Measurements from ENCODE around the gene ZBTB21. TPM values are rescaled to one million over a fixed set of nuclear protein-coding genes. Genes with fewer than 3 reads are reported as not detected.

ZBTB21 gene
- total and polyA plus RNA-seq, 2 donors (not counting 1 experiment from before 2014, with no cell fraction given) = 8.9 to 9.1 TPM

DNA sequence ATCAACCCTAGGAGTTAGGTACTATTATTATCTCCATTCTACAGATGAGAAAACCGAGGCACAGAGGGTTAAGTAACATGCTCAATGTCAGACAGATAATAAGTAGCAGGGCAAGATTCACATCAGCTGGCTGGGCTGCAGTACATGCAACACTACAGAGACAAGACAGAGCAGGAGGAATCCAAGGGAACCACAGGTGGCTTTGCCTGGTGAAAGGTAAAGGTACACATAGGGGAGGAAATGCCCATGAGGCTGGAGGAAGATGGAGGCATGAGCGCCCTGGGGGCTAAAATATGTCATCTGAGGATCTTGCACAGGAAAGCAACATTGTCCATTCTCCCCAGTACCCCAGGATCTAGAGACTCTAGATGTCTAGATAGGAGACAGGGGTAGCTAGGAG lies 8.4 kb downstream of the ZBTB21 start:
- no peak for DNase-seq (ENCODE audit: low read depth in 2 of 2)
- H3K9me3 ChIP-seq (ENCODE audit: control insufficient read depth, insufficient read depth, low read depth, low read length) = no peaks in the 10 kb centered on the region
- H3K4me1 ChIP-seq (ENCODE audit: control insufficient read depth, extremely low read depth, insufficient read depth, low read length) = peaks cover 2% of the 10 kb centered on the region
- H3K27ac ChIP-seq (ENCODE audit: insufficient read depth, low read length) = no peak overlapping the region
- TF ChIP-seq, protein P1, sequence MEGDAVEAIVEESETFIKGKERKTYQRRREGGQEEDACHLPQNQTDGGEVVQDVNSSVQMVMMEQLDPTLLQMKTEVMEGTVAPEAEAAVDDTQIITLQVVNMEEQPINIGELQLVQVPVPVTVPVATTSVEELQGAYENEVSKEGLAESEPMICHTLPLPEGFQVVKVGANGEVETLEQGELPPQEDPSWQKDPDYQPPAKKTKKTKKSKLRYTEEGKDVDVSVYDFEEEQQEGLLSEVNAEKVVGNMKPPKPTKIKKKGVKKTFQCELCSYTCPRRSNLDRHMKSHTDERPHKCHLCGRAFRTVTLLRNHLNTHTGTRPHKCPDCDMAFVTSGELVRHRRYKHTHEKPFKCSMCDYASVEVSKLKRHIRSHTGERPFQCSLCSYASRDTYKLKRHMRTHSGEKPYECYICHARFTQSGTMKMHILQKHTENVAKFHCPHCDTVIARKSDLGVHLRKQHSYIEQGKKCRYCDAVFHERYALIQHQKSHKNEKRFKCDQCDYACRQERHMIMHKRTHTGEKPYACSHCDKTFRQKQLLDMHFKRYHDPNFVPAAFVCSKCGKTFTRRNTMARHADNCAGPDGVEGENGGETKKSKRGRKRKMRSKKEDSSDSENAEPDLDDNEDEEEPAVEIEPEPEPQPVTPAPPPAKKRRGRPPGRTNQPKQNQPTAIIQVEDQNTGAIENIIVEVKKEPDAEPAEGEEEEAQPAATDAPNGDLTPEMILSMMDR (conservative IDR thresholded peaks at IDR 0.05 in 1 of 2, IDR thresholded peaks at IDR 0.05 in 1 of 2; ENCODE audit: low read depth in 1 of 2, low read length in 2 of 2) = no peak
- no peak for TF ChIP-seq EZH2 (IDR thresholded peaks at IDR 0.05; ENCODE audit: low read length, missing control alignments)
- H3K9ac ChIP-seq (ENCODE audit: insufficient read depth, low read length) = no peak overlapping the region
- H3K36me3 ChIP-seq (ENCODE audit: control insufficient read depth, insufficient read depth, low read length) = peaks cover 2% of the 10 kb centered on the region
- no peak overlapping the region for H3K4me2 ChIP-seq (ENCODE audit: extremely low read depth, insufficient read depth, low read length)
- H4K20me1 ChIP-seq (ENCODE audit: control insufficient read depth, extremely low read depth, insufficient read depth, low read length) = no peaks in the 10 kb centered on the region
- no peak overlapping the region for H2AFZ ChIP-seq (ENCODE audit: low read length)
- H3K79me2 ChIP-seq (ENCODE audit: control insufficient read depth, insufficient read depth, low read length) = peaks cover 18% of the 10 kb centered on the region
- H3K27me3 ChIP-seq (ENCODE audit: control insufficient read depth, insufficient read depth, low read length) = no peaks in the 10 kb centered on the region
- no peak overlapping the region for H3K4me3 ChIP-seq (replicated peaks in 1 of 4; ENCODE audit: control extremely low read depth in 1 of 4, insufficient read depth in 1 of 4, low read depth in 3 of 4, low read length in 4 of 4)

DNA sequence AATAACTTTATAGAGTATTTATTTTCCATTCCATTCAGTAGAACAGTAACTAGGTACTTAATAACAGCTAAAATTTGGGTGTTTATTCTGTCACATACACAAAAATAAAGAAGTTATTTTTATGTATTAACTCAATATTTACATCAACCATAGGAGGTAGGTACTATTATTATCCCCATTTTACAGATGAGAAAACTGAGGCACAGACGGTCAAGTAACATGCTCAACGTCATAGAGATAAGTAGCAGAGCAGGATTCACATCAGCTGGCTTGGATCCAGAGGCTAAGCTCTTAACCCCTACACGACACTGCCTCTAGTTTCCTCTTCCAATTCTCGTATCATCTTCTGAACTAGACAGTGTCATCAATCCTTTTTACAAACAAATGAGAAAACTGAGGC lies 9.3 kb downstream of the ZBTB21 start:
- no peak for DNase-seq (ENCODE audit: low read depth in 2 of 2)
- Histone ChIP-seq H3K79me2 (ENCODE audit: control insufficient read depth, insufficient read depth, low read length) (peaks cover 15% of the 10 kb centered on the region), H3K36me3 (ENCODE audit: control insufficient read depth, insufficient read depth, low read length) (peaks cover 4% of the 10 kb centered on the region), H3K27me3 (ENCODE audit: control insufficient read depth, insufficient read depth, low read length) (no peaks in the 10 kb centered on the region), H3K27ac (ENCODE audit: insufficient read depth, low read length) (no peak overlapping the region), H3K9me3 (ENCODE audit: control insufficient read depth, insufficient read depth, low read depth, low read length) (no peaks in the 10 kb centered on the region), H4K20me1 (ENCODE audit: control insufficient read depth, extremely low read depth, insufficient read depth, low read length) (no peaks in the 10 kb centered on the region), H3K9ac (ENCODE audit: insufficient read depth, low read length) (no peak overlapping the region), H3K4me1 (ENCODE audit: control insufficient read depth, extremely low read depth, insufficient read depth, low read length) (peaks cover 2% of the 10 kb centered on the region), H3K4me3 (replicated peaks in 1 of 4; ENCODE audit: control extremely low read depth in 1 of 4, insufficient read depth in 1 of 4, low read depth in 3 of 4, low read length in 4 of 4) (no peak overlapping the region), H2AFZ (ENCODE audit: low read length) (no peak overlapping the region), H3K4me2 (ENCODE audit: extremely low read depth, insufficient read depth, low read length) (no peak overlapping the region)
- TF ChIP-seq, protein P1 (conservative IDR thresholded peaks at IDR 0.05 in 1 of 2, IDR thresholded peaks at IDR 0.05 in 1 of 2; ENCODE audit: low read depth in 1 of 2, low read length in 2 of 2) = no peak
- TF ChIP-seq EZH2 (IDR thresholded peaks at IDR 0.05; ENCODE audit: low read length, missing control alignments) = no peak

DNA sequence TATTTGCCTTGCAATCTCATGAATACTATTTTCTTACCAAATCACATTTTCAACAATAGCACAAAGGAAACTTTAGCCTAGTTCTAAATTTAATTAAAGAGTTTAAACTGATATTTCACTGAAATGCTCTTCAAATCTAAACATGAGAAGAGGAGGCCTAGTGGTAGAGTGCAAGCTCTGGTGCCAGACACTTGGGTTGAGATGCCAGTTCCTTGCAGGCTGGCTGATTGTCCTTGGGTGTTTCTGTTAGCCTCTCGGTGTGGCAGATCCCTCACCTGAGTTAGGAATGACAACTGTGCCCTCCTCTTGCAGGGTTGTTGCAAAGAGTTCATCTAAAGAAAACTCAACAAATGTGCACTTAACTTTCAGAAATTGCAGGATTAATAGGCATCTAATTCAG lies 12.5 kb downstream of the ZBTB21 start:
- Histone ChIP-seq H3K9ac (ENCODE audit: insufficient read depth, low read length) (no peak overlapping the region), H3K4me1 (ENCODE audit: control insufficient read depth, extremely low read depth, insufficient read depth, low read length) (peaks cover 2% of the 10 kb centered on the region), H3K27me3 (ENCODE audit: control insufficient read depth, insufficient read depth, low read length) (no peaks in the 10 kb centered on the region), H3K27ac (ENCODE audit: insufficient read depth, low read length) (no peak overlapping the region), H3K36me3 (ENCODE audit: control insufficient read depth, insufficient read depth, low read length) (peaks cover 4% of the 10 kb centered on the region), H2AFZ (ENCODE audit: low read length) (no peak overlapping the region), H3K79me2 (ENCODE audit: control insufficient read depth, insufficient read depth, low read length) (peaks cover 9% of the 10 kb centered on the region), H3K4me2 (ENCODE audit: extremely low read depth, insufficient read depth, low read length) (no peak overlapping the region), H3K4me3 (replicated peaks in 1 of 4; ENCODE audit: control extremely low read depth in 1 of 4, insufficient read depth in 1 of 4, low read depth in 3 of 4, low read length in 4 of 4) (no peak overlapping the region), H3K9me3 (ENCODE audit: control insufficient read depth, insufficient read depth, low read depth, low read length) (no peaks in the 10 kb centered on the region), H4K20me1 (ENCODE audit: control insufficient read depth, extremely low read depth, insufficient read depth, low read length) (no peaks in the 10 kb centered on the region)
- no peak for TF ChIP-seq EZH2 (IDR thresholded peaks at IDR 0.05; ENCODE audit: low read length, missing control alignments)
- TF ChIP-seq, protein P1 (conservative IDR thresholded peaks at IDR 0.05 in 1 of 2, IDR thresholded peaks at IDR 0.05 in 1 of 2; ENCODE audit: low read depth in 1 of 2, low read length in 2 of 2) = no peak
- DNase-seq (ENCODE audit: low read depth in 2 of 2) = no peak
